Stimulated activated CD4-positive, alpha-beta T cell treated with anti-CD3 and anti-CD28 coated beads, Interleukin-2, amount 100 ng/mL, for 48 hours (primary cell): ENCODE measurements around the gene HADHA.

Experiments used
- DNase-seq, 2 donors: peaks; one replicate each; pipeline ENCODE4 v3.0.0-alpha.2; 2020

Gene HADHA

GRCh38 chr2:26191316-26192159 is 52.9 kb downstream of the HADHA start:
- no peak for DNase-seq

- DNase-seq = no peak
Observed at GRCh38 chr2:26190369-26190768, 54.1 kb downstream of the HADHA start.

GRCh38 chr2:26189751-26190150 is 54.7 kb downstream of the HADHA start:
- DNase-seq = no peak

GRCh38 chr2:26189123-26189522 is 55.3 kb downstream of the HADHA start:
- no peak for DNase-seq

GRCh38 chr2:26187537-26188104 is 56.8 kb downstream of the HADHA start:
- DNase-seq = no peak

GRCh38 chr2:26187114-26187513 is 57.3 kb downstream of the HADHA start:
- DNase-seq = no peak

- no peak for DNase-seq
Observed at GRCh38 chr2:26185954-26186770, 58.3 kb downstream of the HADHA start.

GRCh38 chr2:26185304-26185928 is 59.0 kb downstream of the HADHA start:
- no peak for DNase-seq

GRCh38 chr2:26184555-26185303 is 59.7 kb downstream of the HADHA start:
- DNase-seq = peak; percentile 79 to 87

GRCh38 chr2:26184121-26184520 is 60.3 kb downstream of the HADHA start:
- no peak for DNase-seq

GRCh38 chr2:26182887-26183630 is 61.4 kb downstream of the HADHA start:
- DNase-seq = no peak

GRCh38 chr2:26182441-26182840 is 62.0 kb downstream of the HADHA start:
- no peak for DNase-seq

- no peak for DNase-seq
Observed at GRCh38 chr2:26179446-26179913, 65.0 kb downstream of the HADHA start.

- DNase-seq = no peak
Observed at GRCh38 chr2:26178746-26179436, 65.5 kb downstream of the HADHA start.

GRCh38 chr2:26178246-26178645 is 66.2 kb downstream of the HADHA start:
- DNase-seq = no peak

GRCh38 chr2:26177122-26177521 is 67.3 kb downstream of the HADHA start:
- DNase-seq = no peak

GRCh38 chr2:26176279-26176615 is 68.2 kb downstream of the HADHA start:
- DNase-seq = no peak

GRCh38 chr2:26175466-26176278 is 68.8 kb downstream of the HADHA start:
- DNase-seq = no peak

GRCh38 chr2:26174691-26175465 is 69.6 kb downstream of the HADHA start:
- DNase-seq = no peak
